ENCODE measurements around the gene TMEM39B. TPM values are rescaled to one million over a fixed set of nuclear protein-coding genes. Genes with fewer than 3 reads are reported as not detected.

Gene TMEM39B
- total RNA-seq, 1 experiment from 2014 or later, result 22.8 TPM

GRCh38 chr1:32144033-32144432 is 71.3 kb downstream of the TMEM39B start:
- Histone ChIP-seq H3K9me3 (ENCODE audit: control insufficient read depth in 1 of 2, insufficient read depth in 1 of 2, low read depth in 1 of 2, low read length in 2 of 2) (no peaks in the 10 kb centered on the region), H3K27ac (ENCODE audit: low read depth, low read length) (no peak overlapping the region), H3K4me1 (ENCODE audit: control insufficient read depth in 1 of 2, insufficient read depth in 2 of 2, low read length in 2 of 2) (peaks cover 14 to 20% of the 10 kb centered on the region in 2 experiments), H3K27me3 (ENCODE audit: insufficient read depth, low read length) (no peaks in the 10 kb centered on the region), H3K4me3 (replicated peaks in 1 of 2; ENCODE audit: low read depth in 1 of 2, low read length in 2 of 2) (no peak overlapping the region), H3K79me2 (ENCODE audit: insufficient read depth, low read length) (peaks cover 98% of the 10 kb centered on the region), H3K9ac (ENCODE audit: low read length) (no peak overlapping the region), H4K20me1 (ENCODE audit: insufficient read depth) (peaks cover 9% of the 10 kb centered on the region; the same call in 1 of the 2 replicates), H2AFZ (ENCODE audit: low read depth, low read length, poor library complexity, severe bottlenecking) (no peak overlapping the region), H3K9me2 (ENCODE audit: insufficient read depth) (no peaks in the 10 kb centered on the region), H3K36me3 (ENCODE audit: control insufficient read depth in 1 of 2, insufficient read depth in 2 of 2, low read length in 2 of 2) (no peaks in the 10 kb centered on the region), H3K4me2 (ENCODE audit: low read length) (no peak overlapping the region)
- no peak for TF ChIP-seq ATF3 (IDR thresholded peaks at IDR 0.05)
- no peak for TF ChIP-seq EZH2 (IDR thresholded peaks at IDR 0.05)
- no peak for TF ChIP-seq ELF1 (IDR thresholded peaks at IDR 0.05; ENCODE audit: borderline replicate concordance, low read depth)
- TF ChIP-seq FOSL1 (IDR thresholded peaks at IDR 0.05; ENCODE audit: low read depth), result no peak
- TF ChIP-seq JUND (IDR thresholded peaks at IDR 0.05), result no peak
- no peak for TF ChIP-seq POLR2AphosphoS5 (IDR thresholded peaks at IDR 0.05; ENCODE audit: low read depth, low read length)
- TF ChIP-seq REST (IDR thresholded peaks at IDR 0.05; ENCODE audit: low read depth), result no peak
- no peak for TF ChIP-seq MAX (IDR thresholded peaks at IDR 0.05)
- no peak for TF ChIP-seq EGR1 (IDR thresholded peaks at IDR 0.05; ENCODE audit: low read depth)
- TF ChIP-seq TCF7L2 (IDR thresholded peaks at IDR 0.05; ENCODE audit: borderline replicate concordance, extremely low read depth, insufficient read depth, insufficient read length), result no peak
- ChIA-PET CTCF (no interaction called here), RAD21 (ENCODE audit: low non-redundant PET in 1 of 2, low total read pairs in 2 of 2, uncharacterized antibody in 2 of 2, unreplicated experiment in 2 of 2) (no interaction called here), POLR2A (no interaction called here)
- DNase-seq (ENCODE audit: low read depth, low spot score), result no peak
- no peak for ATAC-seq
- intact Hi-C loops (cut with micrococcal nuclease), result no loop called here
- BruUV-seq (replicated peaks), result no TSS peak

Data from HCT116 (cell line).